ENCODE results near the gene ZNF653.
A peak's percentile ranks its signal among the peaks of the same experiment; 100 is the strongest.

Gene ZNF653

GRCh38 chr19:11494634-11495285, 10.9 kb downstream of the ZNF653 start:
- no peaks in the 10 kb centered on the region for H3K36me3 ChIP-seq (ENCODE audit: insufficient read depth, low read length)
- no peak for DNase-seq (ENCODE audit: low read depth, low spot score)
- TF ChIP-seq POLR2AphosphoS5 (IDR thresholded peaks at IDR 0.05; ENCODE audit: borderline replicate concordance, low read depth, low read length) (no peak), FOXP2 (optimal IDR thresholded peaks at IDR 0.05; ENCODE audit: control extremely low read depth, extremely low read length, insufficient read depth) (no peak), EZH2 (IDR thresholded peaks at IDR 0.05) (no peak)
- H3K9ac ChIP-seq (ENCODE audit: insufficient read length): no peak overlapping the region
- no peak overlapping the region for H3K4me3 ChIP-seq
- H3K9me3 ChIP-seq (ENCODE audit: low read depth, low read length): no peaks in the 10 kb centered on the region
- no peak overlapping the region for H3K27ac ChIP-seq

- no peak for TF ChIP-seq POLR2AphosphoS5 (IDR thresholded peaks at IDR 0.05; ENCODE audit: borderline replicate concordance, low read depth, low read length)
- no peak for TF ChIP-seq EZH2 (IDR thresholded peaks at IDR 0.05)
- TF ChIP-seq FOXP2 (optimal IDR thresholded peaks at IDR 0.05; ENCODE audit: control extremely low read depth, extremely low read length, insufficient read depth): no peak
- H3K36me3 ChIP-seq (ENCODE audit: insufficient read depth, low read length): no peaks in the 10 kb centered on the region
- H3K9me3 ChIP-seq (ENCODE audit: low read depth, low read length): no peaks in the 10 kb centered on the region
- H3K27ac ChIP-seq: no peak overlapping the region
- H3K9ac ChIP-seq (ENCODE audit: insufficient read length): no peak overlapping the region
- no peak overlapping the region for H3K4me3 ChIP-seq
- DNase-seq (ENCODE audit: low read depth, low spot score): no peak
Observed at GRCh38 chr19:11489378-11489777, 16.3 kb downstream of the ZNF653 start.

DNA sequence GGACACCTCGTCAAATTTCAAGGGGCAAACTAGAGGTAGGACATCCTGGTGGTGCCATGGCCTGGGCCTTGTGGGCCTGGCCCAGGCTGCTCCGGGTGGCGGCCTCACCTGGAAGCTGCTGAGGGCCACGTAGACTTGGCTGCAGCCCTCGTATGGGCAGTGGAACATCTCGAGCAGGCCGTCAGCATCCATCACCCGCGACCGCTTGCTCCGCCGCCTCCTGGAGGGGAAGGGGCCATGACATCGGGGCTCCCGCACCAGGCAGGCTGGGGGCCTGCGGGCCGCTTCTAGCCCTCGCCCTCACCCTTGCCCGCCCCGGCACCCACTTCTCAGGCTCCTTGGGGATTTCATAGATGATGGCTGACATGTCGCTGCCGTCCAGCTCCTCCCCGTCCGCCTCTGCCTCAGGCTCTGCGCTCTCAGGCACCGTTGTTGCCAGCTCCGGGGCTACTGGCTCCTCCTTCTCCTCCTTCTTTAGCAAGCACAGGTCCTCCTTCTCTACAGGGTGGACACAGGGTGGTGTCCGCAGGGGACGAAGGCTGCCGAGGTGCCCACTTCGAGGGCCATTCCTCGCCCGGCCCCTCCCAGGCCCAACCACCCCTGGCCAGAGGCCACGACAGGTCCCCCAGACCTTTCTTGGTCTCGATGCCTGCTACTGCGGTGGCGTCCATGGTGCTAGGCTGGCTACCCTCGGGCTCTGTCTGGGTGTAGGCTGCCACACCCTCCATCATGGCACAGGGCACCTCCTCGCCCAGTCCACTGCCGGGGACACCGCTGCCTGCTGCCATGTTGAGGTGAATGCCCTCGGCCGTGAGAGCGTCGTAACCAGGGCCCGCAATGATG, 18.8 kb downstream of the ZNF653 start:
- no peak for TF ChIP-seq EZH2 (IDR thresholded peaks at IDR 0.05)
- Histone ChIP-seq H3K9me3 (ENCODE audit: low read depth, low read length) (no peaks in the 10 kb centered on the region), H3K27ac (no peak overlapping the region), H3K9ac (ENCODE audit: insufficient read length) (no peak overlapping the region), H3K4me3 (no peak overlapping the region), H3K36me3 (ENCODE audit: insufficient read depth, low read length) (no peaks in the 10 kb centered on the region)
- no peak for DNase-seq (ENCODE audit: low read depth, low spot score)

- Histone ChIP-seq H3K4me3 (no peak overlapping the region), H3K9ac (ENCODE audit: insufficient read length) (no peak overlapping the region), H3K36me3 (ENCODE audit: insufficient read depth, low read length) (no peaks in the 10 kb centered on the region), H3K9me3 (ENCODE audit: low read depth, low read length) (no peaks in the 10 kb centered on the region), H3K27ac (no peak overlapping the region)
- no peak for DNase-seq (ENCODE audit: low read depth, low spot score)
- no peak for TF ChIP-seq EZH2 (IDR thresholded peaks at IDR 0.05)
- TF ChIP-seq POLR2AphosphoS5 (IDR thresholded peaks at IDR 0.05; ENCODE audit: borderline replicate concordance, low read depth, low read length): no peak
- no peak for TF ChIP-seq FOXP2 (optimal IDR thresholded peaks at IDR 0.05; ENCODE audit: control extremely low read depth, extremely low read length, insufficient read depth)
Observed at GRCh38 chr19:11485245-11485837, 20.3 kb downstream of the ZNF653 start.

DNA sequence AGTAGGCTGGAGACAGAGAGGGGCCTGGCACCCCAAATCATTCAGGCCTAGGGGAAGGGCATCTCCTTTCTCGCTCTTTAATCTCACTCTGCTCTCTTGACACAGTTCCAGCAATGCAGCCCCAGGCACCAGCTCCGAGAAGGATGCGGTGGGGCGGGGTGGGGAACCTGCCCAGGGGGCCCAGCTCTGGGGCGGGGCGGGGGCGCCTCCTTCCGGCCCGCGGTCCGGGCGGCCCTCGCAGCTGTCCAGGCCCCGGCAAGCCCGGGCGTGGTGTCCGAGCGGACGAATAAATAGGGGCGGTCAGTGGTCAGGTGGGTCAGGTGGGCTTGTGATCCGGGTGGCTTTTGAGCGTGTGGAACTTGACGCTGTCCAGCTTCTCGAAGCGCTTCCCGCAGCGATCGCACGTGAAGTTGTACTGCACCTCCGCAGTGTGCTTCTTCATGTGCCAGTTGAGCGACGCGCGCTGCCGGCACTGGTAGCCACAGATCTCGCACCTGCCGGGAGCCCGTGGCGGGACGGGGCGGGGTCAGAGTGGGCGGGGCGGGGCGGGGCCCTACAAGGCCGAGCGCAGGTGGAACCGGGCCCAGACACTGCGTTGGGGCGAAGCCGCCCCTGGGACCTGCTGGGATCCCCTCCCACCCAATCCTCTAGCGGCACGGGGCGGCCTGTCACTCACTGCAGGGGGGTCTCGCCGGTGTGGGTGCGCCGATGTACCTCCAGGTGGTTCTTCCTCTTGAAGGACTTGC, 22.1 kb downstream of the ZNF653 start:
- H3K36me3 ChIP-seq (ENCODE audit: insufficient read depth, low read length): no peaks in the 10 kb centered on the region
- no peak for DNase-seq (ENCODE audit: low read depth, low spot score)
- no peak overlapping the region for H3K9ac ChIP-seq (ENCODE audit: insufficient read length)
- H3K9me3 ChIP-seq (ENCODE audit: low read depth, low read length): no peaks in the 10 kb centered on the region
- H3K27ac ChIP-seq: no peak overlapping the region
- H3K4me3 ChIP-seq: no peak overlapping the region
- no peak for TF ChIP-seq FOXP2 (optimal IDR thresholded peaks at IDR 0.05; ENCODE audit: control extremely low read depth, extremely low read length, insufficient read depth)
- no peak for TF ChIP-seq EZH2 (IDR thresholded peaks at IDR 0.05)
- TF ChIP-seq POLR2AphosphoS5 (IDR thresholded peaks at IDR 0.05; ENCODE audit: borderline replicate concordance, low read depth, low read length): no peak

- Histone ChIP-seq H3K36me3 (ENCODE audit: insufficient read depth, low read length) (no peaks in the 10 kb centered on the region), H3K9me3 (ENCODE audit: low read depth, low read length) (no peaks in the 10 kb centered on the region), H3K9ac (ENCODE audit: insufficient read length) (peak overlapping the region; percentile 61), H3K4me3 (peak overlapping the region; percentile 88), H3K27ac (no peak overlapping the region)
- no peak for TF ChIP-seq EZH2 (IDR thresholded peaks at IDR 0.05)
- TF ChIP-seq FOXP2 (optimal IDR thresholded peaks at IDR 0.05; ENCODE audit: control extremely low read depth, extremely low read length, insufficient read depth): peak; percentile 16
- TF ChIP-seq POLR2AphosphoS5 (IDR thresholded peaks at IDR 0.05; ENCODE audit: borderline replicate concordance, low read depth, low read length): peak; percentile 33; the same call in 1 of the 2 replicates
- DNase-seq (ENCODE audit: low read depth, low spot score): no peak
Observed at GRCh38 chr19:11482384-11483050, 23.1 kb downstream of the ZNF653 start.

GRCh38 chr19:11481534-11482383, 23.9 kb downstream of the ZNF653 start:
- TF ChIP-seq EZH2 (IDR thresholded peaks at IDR 0.05): no peak
- TF ChIP-seq POLR2AphosphoS5 (IDR thresholded peaks at IDR 0.05; ENCODE audit: borderline replicate concordance, low read depth, low read length): peak; percentile 33; the same call in 1 of the 2 replicates

More at GRCh38 chr19:11481534-11482383, 23.9 kb downstream of the ZNF653 start:
- no peak overlapping the region for H3K27ac ChIP-seq
- H3K9me3 ChIP-seq (ENCODE audit: low read depth, low read length): no peaks in the 10 kb centered on the region
- H3K36me3 ChIP-seq (ENCODE audit: insufficient read depth, low read length): no peaks in the 10 kb centered on the region
- peak overlapping the region; percentile 61 for H3K9ac ChIP-seq (ENCODE audit: insufficient read length)
- DNase-seq (ENCODE audit: low read depth, low spot score): peak; percentile 84
- H3K4me3 ChIP-seq: peak overlapping the region; percentile 88
